ENCODE data around the gene NUFIP1.

DNA sequence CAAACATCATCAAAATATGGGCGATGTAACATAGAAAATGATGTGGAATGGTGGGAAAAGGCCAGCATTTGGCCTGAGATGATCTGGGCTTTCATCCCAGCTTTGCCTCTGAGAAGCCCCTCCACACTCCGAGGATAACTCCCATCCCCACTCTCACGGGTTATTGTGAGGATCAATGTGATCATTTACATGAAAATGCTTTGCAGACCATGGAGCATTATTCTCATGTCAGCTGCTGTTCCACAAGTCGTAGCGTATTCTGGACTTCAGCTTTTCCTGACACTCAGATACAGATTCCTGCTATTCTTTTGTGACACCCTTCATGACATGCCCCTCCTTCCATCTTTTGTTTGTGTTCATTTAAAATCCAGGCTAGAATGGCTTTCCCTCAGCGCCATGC, 86.5 kb downstream of the NUFIP1 start:
- TF ChIP-seq POLR2AphosphoS5 (IDR thresholded peaks at IDR 0.05) (no peak), POLR2A (IDR thresholded peaks at IDR 0.05) (no peak)
- TF ChIP-seq, protein P1, sequence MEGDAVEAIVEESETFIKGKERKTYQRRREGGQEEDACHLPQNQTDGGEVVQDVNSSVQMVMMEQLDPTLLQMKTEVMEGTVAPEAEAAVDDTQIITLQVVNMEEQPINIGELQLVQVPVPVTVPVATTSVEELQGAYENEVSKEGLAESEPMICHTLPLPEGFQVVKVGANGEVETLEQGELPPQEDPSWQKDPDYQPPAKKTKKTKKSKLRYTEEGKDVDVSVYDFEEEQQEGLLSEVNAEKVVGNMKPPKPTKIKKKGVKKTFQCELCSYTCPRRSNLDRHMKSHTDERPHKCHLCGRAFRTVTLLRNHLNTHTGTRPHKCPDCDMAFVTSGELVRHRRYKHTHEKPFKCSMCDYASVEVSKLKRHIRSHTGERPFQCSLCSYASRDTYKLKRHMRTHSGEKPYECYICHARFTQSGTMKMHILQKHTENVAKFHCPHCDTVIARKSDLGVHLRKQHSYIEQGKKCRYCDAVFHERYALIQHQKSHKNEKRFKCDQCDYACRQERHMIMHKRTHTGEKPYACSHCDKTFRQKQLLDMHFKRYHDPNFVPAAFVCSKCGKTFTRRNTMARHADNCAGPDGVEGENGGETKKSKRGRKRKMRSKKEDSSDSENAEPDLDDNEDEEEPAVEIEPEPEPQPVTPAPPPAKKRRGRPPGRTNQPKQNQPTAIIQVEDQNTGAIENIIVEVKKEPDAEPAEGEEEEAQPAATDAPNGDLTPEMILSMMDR (IDR thresholded peaks at IDR 0.05), result no peak

Measured in stomach (tissue), 4 donors.